Duodenal mucosa (tissue), 2 donors: ENCODE data around the gene TNFRSF25.
"Not testable (repeated sequence)": the region's sequence is repeated elsewhere in the genome, so short reads cannot be mapped to it uniquely, and the experiment has no call there.

ENCODE experiments used
- H3K27ac ChIP-seq: one replicate; pipeline ENCODE4 v1.7.0; 2013; ENCODE audit warnings: low read depth, low read length
- H3K27me3 ChIP-seq, 2 donors: one replicate each; pipeline ENCODE4 v1.7.0; 2013; ENCODE audit warnings: low read length in 2 of 2, control low read depth in 1 of 2; ENCODE audit not compliant: insufficient read depth in 2 of 2, control insufficient read depth in 1 of 2
- H3K36me3 ChIP-seq, 2 donors: one replicate each; pipeline ENCODE4 v1.7.0; 2013; ENCODE audit warnings: low read length in 2 of 2, control low read depth in 1 of 2; ENCODE audit not compliant: insufficient read depth in 2 of 2, control insufficient read depth in 1 of 2
- H3K4me1 ChIP-seq, 2 donors: one replicate each; pipeline ENCODE4 v1.7.0; 2013; ENCODE audit warnings: low read length in 2 of 2, control low read depth in 1 of 2; ENCODE audit not compliant: insufficient read depth in 2 of 2, control insufficient read depth in 1 of 2
- H3K4me3 ChIP-seq, 2 donors: one replicate each; pipeline ENCODE4 v1.7.0; 2013; ENCODE audit warnings: low read length in 2 of 2, low read depth in 1 of 2
- H3K9ac ChIP-seq, 2 donors: one replicate each; pipeline ENCODE4 v1.7.0; 2013; ENCODE audit warnings: low read length in 2 of 2, low read depth in 1 of 2
- H3K9me3 ChIP-seq, 2 donors: one replicate each; pipeline ENCODE4 v1.7.0; 2013; ENCODE audit warnings: low read length in 2 of 2, control low read depth in 1 of 2; ENCODE audit not compliant: control insufficient read depth in 1 of 2

The TNFRSF25 gene

GRCh38 chr1:6461538-6462411, 4.2 kb downstream of the TNFRSF25 start:
- Histone ChIP-seq H3K27me3 (peaks cover 0 to 5% of the 10 kb centered on the region in 2 donors), H3K36me3 (peaks cover 11 to 17% of the 10 kb centered on the region in 2 donors), H3K9ac (no peak overlapping the region), H3K4me1 (peaks cover 7 to 12% of the 10 kb centered on the region in 2 donors), H3K27ac (no peak overlapping the region), H3K4me3 (no peak overlapping the region), H3K9me3 (no peaks in the 10 kb centered on the region)

GRCh38 chr1:6461051-6461530, 4.9 kb downstream of the TNFRSF25 start:
- H3K9me3 ChIP-seq = no peaks in the 10 kb centered on the region
- H3K4me1 ChIP-seq = peaks cover 4 to 9% of the 10 kb centered on the region in 2 donors
- H3K9ac ChIP-seq = peak overlapping the region in 1 of 2 donors; percentile 10
- H3K27me3 ChIP-seq = peaks cover 0 to 5% of the 10 kb centered on the region in 2 donors
- H3K27ac ChIP-seq = no peak overlapping the region
- peaks cover 11 to 20% of the 10 kb centered on the region in 2 donors for H3K36me3 ChIP-seq
- H3K4me3 ChIP-seq = no peak overlapping the region

GRCh38 chr1:6460301-6461050, 5.5 kb downstream of the TNFRSF25 start:
- Histone ChIP-seq H3K9me3 (no peaks in the 10 kb centered on the region), H3K4me1 (peaks cover 4 to 9% of the 10 kb centered on the region in 2 donors), H3K27me3 (peaks cover 0 to 5% of the 10 kb centered on the region in 2 donors), H3K27ac (no peak overlapping the region), H3K9ac (peak overlapping the region in 1 of 2 donors; percentile 10), H3K4me3 (peak overlapping the region in 1 of 2 donors; percentile 36), H3K36me3 (peaks cover 11 to 20% of the 10 kb centered on the region in 2 donors)

GRCh38 chr1:6459850-6460265, 6.1 kb downstream of the TNFRSF25 start:
- peaks cover 11 to 20% of the 10 kb centered on the region in 2 donors for H3K36me3 ChIP-seq
- H3K4me3 ChIP-seq = peak overlapping the region in 1 of 2 donors; percentile 36
- H3K27me3 ChIP-seq = peaks cover 0 to 5% of the 10 kb centered on the region in 2 donors
- peaks cover 4 to 8% of the 10 kb centered on the region in 2 donors for H3K4me1 ChIP-seq
- H3K9me3 ChIP-seq = no peaks in the 10 kb centered on the region
- no peak overlapping the region for H3K27ac ChIP-seq
- H3K9ac ChIP-seq = no peak overlapping the region

- peaks cover 0 to 5% of the 10 kb centered on the region in 2 donors for H3K27me3 ChIP-seq
- H3K9ac ChIP-seq = no peak overlapping the region
- peaks cover 0 to 9% of the 10 kb centered on the region in 2 donors for H3K36me3 ChIP-seq
- H3K9me3 ChIP-seq = no peaks in the 10 kb centered on the region
- no peak overlapping the region for H3K27ac ChIP-seq
- H3K4me3 ChIP-seq = no peak overlapping the region
- H3K4me1 ChIP-seq = no peaks in the 10 kb centered on the region
Observed at GRCh38 chr1:6456800-6457466, 9.0 kb downstream of the TNFRSF25 start.

- not testable (repeated sequence) for H3K4me3 ChIP-seq, H3K27me3 ChIP-seq, H3K4me1 ChIP-seq, H3K9me3 ChIP-seq, H3K36me3 ChIP-seq, H3K9ac ChIP-seq, H3K27ac ChIP-seq
Observed at GRCh38 chr1:6455752-6456520, 10.0 kb downstream of the TNFRSF25 start.

- Histone ChIP-seq H3K4me3 (no peak overlapping the region), H3K27me3 (peaks cover 0 to 5% of the 10 kb centered on the region in 2 donors), H3K27ac (no peak overlapping the region), H3K4me1 (peaks cover under 1 to 7% of the 10 kb centered on the region in 2 donors), H3K9ac (no peak overlapping the region), H3K36me3 (peaks cover 0 to 3% of the 10 kb centered on the region in 2 donors), H3K9me3 (no peaks in the 10 kb centered on the region)
Observed at GRCh38 chr1:6454856-6455751, 10.9 kb downstream of the TNFRSF25 start.

GRCh38 chr1:6453895-6454855, 11.8 kb downstream of the TNFRSF25 start:
- peaks cover 9 to 15% of the 10 kb centered on the region in 2 donors for H3K4me1 ChIP-seq
- not testable (repeated sequence) for H3K4me3 ChIP-seq, H3K36me3 ChIP-seq, H3K27ac ChIP-seq, H3K27me3 ChIP-seq, H3K9ac ChIP-seq, H3K9me3 ChIP-seq
